Loucy (cell line): ENCODE data around the gene TXNRD2.

Experiments used
- CTCF ChIP-seq: fragments of 200-600 bp; sonication (generic); conservative IDR thresholded peaks from 2 replicates; pipeline ENCODE4 v1.5.1; 2014; ENCODE audit warnings: mild to moderate bottlenecking, antibody characterized with exemption, low read length
- EZH2phosphoT487 ChIP-seq: fragments of 200-600 bp; IDR thresholded peaks from 2 replicates; pipeline ENCODE4 v1.6.1; 2018; ENCODE audit warnings: antibody characterized with exemption, mild to moderate bottlenecking, moderate library complexity, borderline replicate concordance

- TF ChIP-seq CTCF (no peak), EZH2phosphoT487 (no peak)
Observed at GRCh38 chr22:19921544-19922081, 20.0 kb downstream of the TXNRD2 start.
